Mesodermal cell (in vitro differentiated cells): ENCODE data around the gene CBX4.

ENCODE experiments used
- H3K27ac ChIP-seq: 2 replicates; pipeline ENCODE4 v1.7.0; 2013; ENCODE audit warnings: mild to moderate bottlenecking, low read depth, low read length, moderate library complexity; ENCODE audit not compliant: severe bottlenecking
- H3K36me3 ChIP-seq: 2 replicates; pipeline ENCODE4 v1.7.1; 2013; ENCODE audit warnings: mild to moderate bottlenecking, low read length, moderate library complexity; ENCODE audit not compliant: control insufficient read depth, insufficient read depth
- H3K4me1 ChIP-seq: one replicate; pipeline ENCODE4 v1.7.1; 2013; ENCODE audit warnings: mild to moderate bottlenecking, low read length; ENCODE audit not compliant: insufficient read depth, control insufficient read depth, poor library complexity, severe bottlenecking
- H3K4me3 ChIP-seq: 2 replicates; pipeline ENCODE4 v1.7.0; 2013; ENCODE audit warnings: low read length, control low read depth, mild to moderate bottlenecking; ENCODE audit not compliant: insufficient read depth, poor library complexity, severe bottlenecking; ENCODE audit errors: extremely low read depth
- H3K9me3 ChIP-seq: 2 replicates; pipeline ENCODE4 v1.7.1; 2013; ENCODE audit warnings: mild to moderate bottlenecking, low read length, moderate library complexity; ENCODE audit not compliant: control insufficient read depth
- WGBS, 2 experiments: methylation state at CpG; one replicate each; pipeline ENCODE4 v1.1.5; 2013; ENCODE audit warnings: missing lambda C conversion rate in 2 of 2; ENCODE audit not compliant: insufficient coverage in 2 of 2; 5-methylcytosine and 5-hydroxymethylcytosine counted together

Gene CBX4

DNA sequence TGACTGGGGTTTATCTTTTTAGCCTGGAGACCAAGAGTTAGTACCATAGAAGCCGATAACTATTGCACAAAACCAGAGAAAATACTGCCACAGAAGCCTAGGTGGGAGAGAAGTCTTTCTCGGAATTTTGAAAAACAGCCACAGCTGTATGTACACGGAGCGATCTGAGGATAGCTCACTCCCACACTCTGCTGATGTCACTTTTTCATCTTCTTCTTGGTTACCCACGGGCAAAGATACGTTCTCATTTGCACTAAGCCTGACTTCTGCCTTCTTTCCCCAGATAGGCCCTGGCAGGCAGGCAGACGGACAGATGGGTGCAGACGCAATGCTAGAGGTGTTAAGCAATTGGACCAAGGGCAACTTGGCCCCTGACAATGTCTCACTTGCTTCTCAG, 9.1 kb upstream of the CBX4 start:
- Histone ChIP-seq H3K27ac (no peak overlapping the region), H3K36me3 (no peaks in the 10 kb centered on the region), H3K9me3 (no peaks in the 10 kb centered on the region), H3K4me1 (peaks cover 6% of the 10 kb centered on the region), H3K4me3 (no peak overlapping the region)
- 89 to 91% methylated on average over 7 to 8 of the region's 8 CpGs for WGBS, 2 experiments

DNA sequence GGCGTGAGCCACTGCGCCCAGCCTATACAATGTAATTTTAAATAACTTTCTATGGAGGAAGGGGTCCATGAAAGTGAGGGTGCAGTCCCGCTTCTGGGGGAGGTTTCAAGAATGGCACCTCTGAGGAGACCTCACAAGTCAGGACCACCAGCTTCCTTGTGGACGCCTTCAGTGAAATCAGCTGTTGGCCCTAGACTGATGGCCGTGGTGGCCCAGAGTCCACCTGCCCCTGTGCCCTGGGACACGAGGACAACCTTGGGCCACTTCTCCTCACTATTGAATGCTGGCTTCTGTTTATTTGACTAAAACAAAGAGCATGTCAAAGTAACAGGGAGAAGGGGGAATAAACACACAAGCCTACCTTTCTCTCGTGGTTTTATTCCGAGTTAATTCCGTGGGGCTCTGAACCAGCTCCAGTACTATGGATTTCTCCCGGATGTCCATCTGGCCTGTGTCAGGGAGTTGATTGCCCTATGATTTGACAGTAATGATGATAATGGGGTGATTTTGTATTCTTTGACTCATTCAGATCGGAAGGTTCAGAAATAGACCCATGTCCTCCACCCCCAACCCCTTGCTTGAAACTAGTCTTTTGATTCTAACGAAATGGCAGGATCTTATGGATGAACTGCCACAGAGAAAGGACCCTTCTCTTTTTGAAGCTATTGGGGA, 8.6 kb upstream of the CBX4 start:
- Histone ChIP-seq H3K4me1 (peaks cover 6% of the 10 kb centered on the region), H3K9me3 (no peaks in the 10 kb centered on the region), H3K27ac (no peak overlapping the region), H3K36me3 (no peaks in the 10 kb centered on the region), H3K4me3 (no peak overlapping the region)
- WGBS, 2 experiments = 73 to 83% methylated on average over 6 to 8 of the region's 12 CpGs

DNA sequence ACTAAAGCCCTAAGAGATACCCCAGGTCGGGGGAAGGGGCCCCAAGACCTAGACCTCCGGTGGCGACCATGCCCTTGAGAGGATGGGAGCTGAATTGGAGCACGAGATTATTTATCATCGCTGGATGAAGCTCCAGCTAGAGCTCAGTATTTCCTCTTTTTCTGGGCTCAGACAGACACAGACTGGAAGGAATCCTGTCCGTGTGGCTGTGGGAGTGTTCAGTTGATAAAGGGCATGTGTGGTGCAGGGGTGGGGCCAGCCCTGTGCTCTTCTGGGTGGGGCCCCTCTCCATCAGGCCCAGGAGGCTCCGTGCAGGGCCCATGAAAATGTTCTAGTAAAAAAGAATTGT, 6.3 kb upstream of the CBX4 start:
- WGBS, 2 experiments = 41 to 49% methylated on average over 4 to 5 of the region's 7 CpGs
- H3K4me3 ChIP-seq = no peak overlapping the region

DNA sequence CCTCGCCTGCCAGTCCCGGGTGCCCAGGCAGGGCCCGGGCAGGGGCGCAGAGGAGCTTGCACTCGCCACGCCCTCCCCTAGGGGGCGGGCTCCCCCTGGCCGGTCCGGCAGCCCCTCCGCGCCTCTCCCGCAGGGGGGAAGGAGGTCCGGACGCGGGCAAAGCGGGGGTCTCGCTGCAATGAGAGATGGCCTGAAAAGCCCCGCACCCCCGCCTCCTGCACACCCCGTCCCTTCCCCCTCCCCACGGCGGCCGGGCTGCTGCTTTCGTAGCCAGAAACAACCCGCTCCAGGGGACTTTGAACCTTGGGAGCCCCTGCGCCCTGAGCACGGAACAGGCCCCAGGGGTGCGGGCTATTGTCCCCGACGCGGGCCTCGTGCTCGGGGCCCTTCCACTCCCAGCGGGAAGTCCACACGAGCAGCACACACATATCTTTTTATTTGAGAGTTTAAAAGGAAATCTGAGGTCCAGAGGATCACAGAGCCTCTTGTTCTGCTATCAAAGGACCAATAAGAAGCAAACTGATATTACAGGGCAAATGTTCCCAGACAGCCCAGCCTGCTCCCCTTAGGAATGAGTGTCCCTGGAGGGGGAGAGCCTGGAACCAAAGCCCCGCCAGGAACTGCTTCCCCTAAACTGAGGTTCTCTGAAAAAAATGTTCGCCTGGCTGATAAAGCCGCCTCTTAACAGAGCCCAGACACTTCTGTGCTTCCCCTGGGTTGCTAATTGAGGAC, 5.8 kb upstream of the CBX4 start:
- WGBS, 2 experiments = 5 to 11% methylated on average over 12 to 24 of the region's 38 CpGs
- Histone ChIP-seq H3K4me1 (peaks cover 3% of the 10 kb centered on the region), H3K27ac (peak overlapping the region; percentile 2), H3K36me3 (no peaks in the 10 kb centered on the region), H3K9me3 (no peaks in the 10 kb centered on the region), H3K4me3 (peak overlapping the region; percentile 7)

More for the DNA sequence above, 6.3 kb upstream of the CBX4 start:
- Histone ChIP-seq H3K27ac (no peak overlapping the region), H3K4me1 (peaks cover 5% of the 10 kb centered on the region), H3K36me3 (no peaks in the 10 kb centered on the region), H3K9me3 (no peaks in the 10 kb centered on the region)

DNA sequence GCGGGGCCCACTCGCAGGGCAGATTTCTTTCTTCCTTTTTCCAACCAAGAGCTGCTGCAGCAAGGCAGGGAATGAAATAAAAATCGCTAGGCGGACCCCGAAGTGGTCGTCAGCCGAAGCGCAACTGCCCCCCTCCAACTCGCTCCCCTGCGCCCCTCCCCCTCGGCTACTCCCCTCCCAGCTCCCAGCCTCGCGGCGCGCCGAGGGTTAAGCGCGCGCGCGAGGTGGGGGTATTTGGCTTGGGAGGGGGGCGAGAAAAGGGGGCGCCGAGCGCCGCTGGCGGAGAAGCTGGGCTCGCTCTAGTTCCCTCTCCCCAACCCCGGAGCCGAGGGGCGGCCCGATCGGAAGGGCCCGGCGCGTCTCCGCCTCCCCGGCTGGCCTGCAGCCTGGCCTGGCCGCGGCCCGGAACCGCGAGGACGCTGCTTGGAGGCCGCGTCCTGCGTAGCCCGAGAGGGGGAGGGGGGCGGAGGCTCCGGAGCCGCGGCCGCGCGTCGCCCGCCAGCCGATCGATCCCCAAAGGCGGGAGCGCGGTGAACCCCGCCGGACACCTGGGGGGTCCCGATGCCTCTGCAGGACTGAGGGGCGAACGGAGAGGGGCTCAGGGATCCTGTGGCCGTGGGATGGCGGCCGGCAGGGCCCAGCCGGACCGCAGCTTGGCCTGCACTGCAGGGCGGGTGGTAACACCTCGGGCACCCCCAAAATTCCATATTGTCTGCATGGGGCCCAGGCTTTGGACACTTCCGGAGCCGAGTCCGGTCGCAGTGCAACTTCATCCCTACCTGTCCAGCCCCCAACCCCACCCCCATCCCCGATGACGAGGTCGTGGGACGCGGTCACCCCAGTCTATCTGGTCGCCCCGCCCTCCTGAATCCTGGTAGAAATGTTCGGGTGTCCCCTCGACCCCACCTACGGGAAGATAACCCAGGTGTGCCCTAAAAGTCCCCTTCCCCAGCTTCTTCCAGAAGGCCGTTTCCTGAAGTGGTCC, 4.9 kb upstream of the CBX4 start:
- Histone ChIP-seq H3K36me3 (no peaks in the 10 kb centered on the region), H3K27ac (no peak overlapping the region), H3K4me1 (peaks cover 3% of the 10 kb centered on the region), H3K4me3 (peak overlapping the region; percentile 44), H3K9me3 (no peaks in the 10 kb centered on the region)
- WGBS, 2 experiments = 1% methylated on average over 36 to 41 of the region's 89 CpGs

DNA sequence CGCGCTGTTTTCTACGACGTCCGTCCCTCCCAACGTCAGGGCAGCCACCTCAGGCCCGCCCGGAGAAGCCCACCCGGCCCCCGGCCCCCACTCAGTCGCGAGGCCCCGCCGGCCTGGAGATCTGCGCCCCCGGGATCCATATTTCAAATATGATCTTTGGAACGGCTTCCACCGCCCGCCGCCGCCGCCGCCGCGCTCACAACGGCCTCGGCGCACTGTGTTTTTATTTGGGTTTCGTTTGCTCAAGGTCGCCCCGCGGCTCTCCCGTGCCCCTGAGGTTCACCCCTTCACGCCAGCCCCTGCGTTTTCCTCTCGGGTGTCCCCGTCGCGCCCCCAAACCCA, 4.2 kb upstream of the CBX4 start:
- no peaks in the 10 kb centered on the region for H3K9me3 ChIP-seq
- no peak overlapping the region for H3K27ac ChIP-seq
- peaks cover 3% of the 10 kb centered on the region for H3K4me1 ChIP-seq
- WGBS, 2 experiments = 1% methylated on average over 32 to 35 of the region's 39 CpGs
- peak overlapping the region; percentile 44 for H3K4me3 ChIP-seq
- no peaks in the 10 kb centered on the region for H3K36me3 ChIP-seq

DNA sequence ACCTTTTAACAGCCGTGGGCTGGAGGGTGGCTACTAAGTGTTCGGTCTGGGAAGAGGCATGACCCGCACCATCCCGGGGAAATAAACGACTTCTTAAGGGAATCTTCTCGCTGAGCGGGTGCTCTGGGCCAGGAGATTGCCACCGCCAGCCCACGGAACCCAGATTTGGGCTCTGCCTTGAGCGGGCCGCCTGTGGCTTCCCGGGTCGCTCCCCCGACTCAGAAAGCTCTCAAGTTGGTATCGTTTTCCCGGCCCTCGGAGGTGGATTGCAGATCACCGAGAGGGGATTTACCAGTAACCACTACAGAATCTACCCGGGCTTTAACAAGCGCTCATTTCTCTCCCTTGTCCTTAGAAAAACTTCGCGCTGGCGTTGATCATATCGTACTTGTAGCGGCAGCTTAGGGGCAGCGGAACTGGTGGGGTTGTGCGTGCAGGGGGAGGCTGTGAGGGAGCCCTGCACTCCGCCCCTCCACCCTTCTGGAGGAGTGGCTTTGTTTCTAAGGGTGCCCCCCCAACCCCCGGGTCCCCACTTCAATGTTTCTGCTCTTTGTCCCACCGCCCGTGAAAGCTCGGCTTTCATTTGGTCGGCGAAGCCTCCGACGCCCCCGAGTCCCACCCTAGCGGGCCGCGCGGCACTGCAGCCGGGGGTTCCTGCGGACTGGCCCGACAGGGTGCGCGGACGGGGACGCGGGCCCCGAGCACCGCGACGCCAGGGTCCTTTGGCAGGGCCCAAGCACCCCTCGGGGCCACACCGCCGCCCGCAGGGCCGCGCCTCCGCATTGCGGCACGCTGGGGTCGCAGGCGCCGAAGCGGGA, 3.6 kb upstream of the CBX4 start:
- H3K4me3 ChIP-seq = peak overlapping the region; percentile 44
- WGBS, 2 experiments = 2 to 3% methylated on average over 48 to 50 of the region's 66 CpGs
- no peaks in the 10 kb centered on the region for H3K9me3 ChIP-seq
- H3K27ac ChIP-seq = no peak overlapping the region
- peaks cover 6% of the 10 kb centered on the region for H3K4me1 ChIP-seq
- H3K36me3 ChIP-seq = no peaks in the 10 kb centered on the region

DNA sequence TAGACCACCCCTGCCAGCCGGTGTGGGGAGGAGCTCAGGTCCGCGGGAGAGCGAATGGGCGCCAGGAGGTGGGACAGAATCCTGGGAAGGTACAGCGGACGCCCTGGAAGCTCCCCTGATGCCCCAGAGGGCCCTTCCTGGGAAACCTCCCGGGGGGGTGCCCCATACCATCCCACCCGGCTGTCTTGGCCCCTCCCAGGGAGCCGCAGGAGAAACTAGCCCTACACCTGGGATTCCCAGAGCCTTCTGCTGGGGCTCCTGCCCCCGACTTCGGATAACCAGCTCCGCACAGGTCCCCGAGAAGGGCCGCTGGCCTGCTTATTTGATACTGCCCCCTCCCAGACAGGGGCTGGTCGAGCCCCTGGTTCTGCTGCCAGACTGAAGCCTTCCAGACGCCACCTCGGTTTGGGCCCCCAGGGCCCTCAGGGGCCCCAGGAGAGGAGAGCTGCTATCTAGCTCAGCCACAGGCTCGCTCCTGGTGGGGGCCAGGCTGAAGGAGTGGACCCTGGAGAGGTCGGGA, 3.0 kb upstream of the CBX4 start:
- Histone ChIP-seq H3K36me3 (no peaks in the 10 kb centered on the region), H3K27ac (no peak overlapping the region), H3K9me3 (no peaks in the 10 kb centered on the region), H3K4me3 (no peak overlapping the region), H3K4me1 (peaks cover 13% of the 10 kb centered on the region)
- 1 to 3% methylated on average over 12 to 17 of the region's 20 CpGs for WGBS, 2 experiments

DNA sequence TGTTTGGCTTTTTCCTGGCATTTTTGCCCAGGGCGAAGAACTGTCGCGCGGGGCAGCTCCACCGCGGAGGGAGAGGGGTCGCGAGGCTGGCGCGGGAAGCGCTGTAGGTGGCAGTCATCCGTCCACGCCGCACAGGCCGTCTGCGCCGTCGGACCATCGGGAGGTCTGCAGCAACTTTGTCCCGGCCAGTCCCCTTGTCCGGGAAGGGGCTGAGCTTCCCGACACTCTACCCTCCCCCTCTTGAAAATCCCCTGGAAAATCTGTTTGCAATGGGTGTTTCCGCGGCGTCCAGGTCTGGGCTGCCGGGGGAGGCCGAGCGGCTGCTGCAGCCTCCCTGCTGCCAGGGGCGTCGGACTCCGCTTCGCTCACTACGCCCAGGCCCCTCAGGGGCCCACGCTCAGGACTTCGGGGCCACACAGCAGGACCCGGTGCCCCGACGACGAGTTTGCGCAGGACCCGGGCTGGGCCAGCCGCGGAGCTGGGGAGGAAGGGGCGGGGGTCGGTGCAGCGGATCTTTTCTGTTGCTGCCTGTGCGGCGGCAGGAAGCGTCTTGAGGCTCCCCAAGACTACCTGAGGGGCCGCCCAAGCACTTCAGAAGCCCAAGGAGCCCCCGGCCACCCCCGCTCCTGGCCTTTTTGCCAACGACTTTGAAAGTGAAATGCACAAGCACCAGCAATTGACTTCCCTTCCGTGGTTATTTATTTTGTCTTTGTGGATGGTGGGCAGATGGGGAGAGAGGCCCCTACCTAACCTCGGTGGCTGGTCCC, 2.3 kb upstream of the CBX4 start:
- Histone ChIP-seq H3K9me3 (no peaks in the 10 kb centered on the region), H3K36me3 (no peaks in the 10 kb centered on the region), H3K4me1 (peaks cover 19% of the 10 kb centered on the region), H3K4me3 (no peak overlapping the region), H3K27ac (no peak overlapping the region)
- WGBS, 2 experiments = 2 to 3% methylated on average over 26 to 45 of the region's 55 CpGs
